Left renal pelvis (tissue), 4 donors: ENCODE results near the gene MBNL2. TPM values are rescaled to one million over a fixed set of nuclear protein-coding genes. Genes with fewer than 3 reads are reported as not detected.
"Not testable (repeated sequence)": the region's sequence is repeated elsewhere in the genome, so short reads cannot be mapped to it uniquely, and the experiment has no call there.

Experiments
- DNase-seq, 4 donors: peaks; one replicate each; pipeline ENCODE4 v3.0.0-alpha.2; 2013; ENCODE audit warnings: low read depth in 4 of 4, low spot score in 3 of 4
- polyA plus RNA-seq, 4 donors: library from polyadenylated mRNA; unstranded; fragments of 120-200 nt; gene quantifications; one replicate each; pipeline ENCODE4 v1.2.1, GENCODE V29; 2013; ENCODE audit not compliant: insufficient read length in 4 of 4

Gene MBNL2
- polyA plus RNA-seq, 4 donors: 59.9 to 78.3 (median 63.9) TPM

DNA sequence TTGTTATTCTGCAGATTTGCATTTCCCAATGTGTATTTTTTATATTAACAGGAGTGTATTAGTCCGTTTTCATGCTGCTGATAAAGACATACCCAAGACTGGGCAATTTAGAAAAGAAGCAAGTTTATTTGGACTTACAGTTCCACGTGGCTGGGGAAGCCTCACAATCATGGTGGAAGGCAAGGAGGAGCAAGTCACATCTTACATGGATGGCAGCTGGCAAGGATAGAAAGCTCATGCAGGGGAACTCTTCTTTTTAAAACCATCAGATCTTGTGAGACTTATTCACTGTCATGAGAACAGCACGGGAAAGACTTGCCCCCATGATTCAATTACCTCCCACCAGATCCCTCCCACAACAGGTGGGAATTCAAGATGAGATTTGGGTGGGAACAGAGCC, 14.9 kb upstream of the MBNL2 start:
- DNase-seq: not testable (repeated sequence)

DNA sequence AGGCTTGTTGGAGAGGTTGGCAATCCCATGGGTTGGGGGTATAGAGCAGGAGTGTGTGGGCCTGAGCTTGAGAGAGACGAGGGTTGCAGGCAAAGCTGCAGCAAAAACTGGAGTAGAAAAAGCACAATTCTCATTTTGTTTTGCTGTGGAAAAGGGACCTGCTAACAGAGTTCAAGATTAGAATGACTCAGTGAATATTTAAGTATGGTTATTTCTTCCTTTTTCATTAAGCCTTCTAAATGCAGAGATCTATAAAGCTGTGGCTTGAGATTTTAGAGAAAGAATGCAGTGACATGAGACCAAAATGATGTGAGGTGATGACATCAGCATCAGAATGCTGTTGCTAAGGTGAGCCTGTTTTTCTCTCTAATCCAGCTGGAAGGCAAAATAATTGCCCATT, 10.8 kb upstream of the MBNL2 start:
- DNase-seq: no peak

DNA sequence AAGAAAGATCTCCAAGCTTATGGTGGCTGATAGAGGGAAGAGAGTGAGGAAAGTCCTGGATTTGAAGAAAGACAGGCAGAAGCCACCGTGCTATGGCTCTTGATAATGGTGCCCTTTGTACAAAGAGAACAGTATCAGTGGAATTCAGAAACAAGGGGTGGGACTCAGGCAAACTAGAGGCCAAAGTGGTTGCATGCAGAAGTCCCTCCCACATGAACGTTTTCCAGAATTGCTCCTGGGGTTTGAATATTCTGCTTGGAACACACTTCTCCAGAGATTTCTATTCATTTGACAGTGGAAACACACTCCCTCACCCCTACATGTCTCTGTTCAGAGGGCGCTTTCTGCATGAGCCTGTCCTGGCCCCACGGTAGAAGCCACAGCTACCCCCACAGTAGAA, 10.1 kb upstream of the MBNL2 start:
- no peak for DNase-seq

DNA sequence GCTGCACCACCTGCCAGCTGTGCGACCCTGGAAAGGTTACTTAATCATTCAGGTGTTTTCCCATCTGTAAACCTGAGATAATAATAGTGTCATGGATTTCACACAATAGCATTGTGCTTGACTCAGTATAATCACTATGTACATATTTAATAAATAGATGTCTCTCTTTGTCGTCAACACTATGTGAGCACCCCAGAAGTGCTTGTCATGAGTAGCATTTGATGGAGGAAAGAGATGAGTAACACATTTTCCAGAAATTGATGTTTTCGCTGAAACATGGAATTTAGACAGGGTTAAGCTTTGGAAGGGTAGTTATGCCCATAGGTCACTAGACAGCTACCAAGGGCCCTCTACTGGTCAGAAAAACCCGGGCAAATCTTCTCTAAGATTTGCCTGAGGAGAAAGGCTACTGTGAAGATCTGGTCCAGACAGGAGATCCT, 9.5 kb upstream of the MBNL2 start:
- no peak for DNase-seq

DNA sequence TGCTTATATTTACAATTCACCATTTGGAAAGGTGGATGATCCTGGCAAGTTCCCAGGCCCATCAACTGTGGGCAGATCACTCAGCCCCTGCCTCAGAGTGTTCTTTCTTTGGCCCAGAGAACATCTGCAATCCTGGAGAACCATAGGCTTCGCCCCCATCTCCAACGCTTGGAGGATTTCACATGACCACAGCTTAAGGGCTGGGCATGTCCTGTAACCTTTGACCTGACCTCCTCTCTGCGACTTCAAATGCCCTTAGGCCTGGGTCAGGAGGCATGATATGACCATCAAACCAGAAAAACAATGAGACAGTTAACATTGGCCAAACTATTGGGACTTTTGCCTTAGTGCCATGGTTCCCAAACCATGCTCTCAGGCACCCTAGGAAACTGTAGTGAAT, 7.2 kb upstream of the MBNL2 start:
- no peak for DNase-seq

DNA sequence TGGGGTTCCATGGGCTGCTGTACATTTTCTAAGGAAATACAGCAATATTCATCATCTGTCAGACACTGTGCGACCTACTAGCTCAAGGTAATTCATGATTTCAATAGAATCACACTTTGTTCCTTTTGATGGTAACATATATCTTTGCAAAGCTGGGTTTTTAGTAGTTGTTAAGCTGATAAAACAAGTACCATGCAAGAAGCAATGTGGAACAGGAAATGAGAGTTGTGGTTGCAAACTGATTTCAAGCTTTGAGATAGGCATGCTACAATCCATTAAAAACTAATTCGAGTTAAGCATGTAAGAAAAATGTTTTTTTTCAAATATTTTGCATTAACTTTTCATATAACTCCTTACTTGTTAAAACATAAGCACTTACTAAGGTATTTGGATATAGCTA, 6.8 kb upstream of the MBNL2 start:
- DNase-seq: no peak

DNA sequence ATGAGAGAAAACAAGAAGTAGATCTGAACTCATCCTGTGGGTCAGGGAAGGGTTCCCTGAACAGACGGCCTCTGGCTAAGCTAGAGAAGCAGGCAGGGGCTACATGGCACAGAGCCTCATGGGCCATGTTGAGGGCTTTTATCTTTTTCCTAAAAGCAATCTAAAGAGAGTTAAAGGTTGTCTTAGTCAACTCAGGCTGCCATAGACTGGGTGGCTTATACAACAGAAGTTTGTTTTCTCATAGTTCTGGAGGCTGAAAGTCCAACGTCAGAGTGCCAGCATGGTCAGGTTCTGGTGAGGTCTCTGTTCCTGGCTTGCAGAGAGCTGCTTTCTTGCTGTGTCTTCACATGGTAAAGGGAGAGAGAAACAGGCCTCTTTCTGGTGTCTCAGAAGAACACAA, 2.9 kb upstream of the MBNL2 start:
- DNase-seq: no peak

DNA sequence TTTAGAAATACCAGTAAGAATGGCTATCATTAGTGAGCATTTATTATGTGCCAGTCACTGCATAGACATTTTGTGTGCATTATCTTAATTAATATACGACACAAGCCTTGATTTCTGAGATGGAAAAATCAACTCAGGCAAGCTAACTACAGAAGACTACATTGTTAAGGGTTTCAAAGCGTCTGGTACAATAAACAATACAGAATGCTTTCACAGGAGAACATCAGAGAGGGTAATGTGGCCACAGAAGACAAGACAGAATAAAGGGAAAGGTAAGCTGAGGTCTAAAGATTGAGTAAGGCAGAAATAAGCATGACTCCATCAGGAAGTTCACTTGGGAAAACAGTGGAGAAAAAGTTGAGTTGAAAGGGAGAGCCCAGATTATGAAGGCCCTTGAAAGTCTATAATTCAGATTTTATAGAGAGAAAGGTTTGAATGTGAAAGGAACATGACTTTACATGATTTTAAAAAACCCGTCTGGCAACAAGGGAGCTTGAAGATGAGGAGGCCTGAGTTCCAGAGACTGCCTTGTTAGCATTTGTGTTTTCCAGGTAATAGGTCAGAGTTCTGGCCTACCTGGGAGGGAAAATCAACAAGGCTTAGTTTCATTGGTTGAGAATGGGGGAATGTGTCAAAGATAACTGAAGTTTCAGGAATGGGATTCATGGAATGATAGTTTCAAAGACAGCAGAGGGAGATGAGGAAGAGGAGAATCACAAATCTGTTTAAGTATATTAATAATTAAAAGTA, 1.8 kb upstream of the MBNL2 start:
- no peak for DNase-seq

DNA sequence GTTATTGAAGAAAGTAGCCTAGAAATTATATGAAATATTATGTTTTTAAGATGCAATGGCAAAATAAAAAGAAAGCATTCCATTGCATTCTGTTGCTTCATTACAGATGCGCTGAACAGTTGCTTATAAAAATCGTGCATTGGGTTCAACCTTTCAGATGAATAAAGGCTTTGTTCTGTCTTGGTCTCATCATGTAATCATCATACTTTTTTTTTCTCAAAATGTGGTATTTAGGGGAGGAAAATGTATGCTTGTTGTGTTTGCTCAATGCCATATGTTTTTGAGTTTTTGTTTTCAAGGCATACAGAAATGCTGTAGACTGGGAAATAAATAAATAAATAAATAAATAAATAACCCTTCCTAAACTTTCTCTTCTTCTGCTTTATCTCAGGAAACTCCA, 1.1 kb upstream of the MBNL2 start:
- no peak for DNase-seq

DNA sequence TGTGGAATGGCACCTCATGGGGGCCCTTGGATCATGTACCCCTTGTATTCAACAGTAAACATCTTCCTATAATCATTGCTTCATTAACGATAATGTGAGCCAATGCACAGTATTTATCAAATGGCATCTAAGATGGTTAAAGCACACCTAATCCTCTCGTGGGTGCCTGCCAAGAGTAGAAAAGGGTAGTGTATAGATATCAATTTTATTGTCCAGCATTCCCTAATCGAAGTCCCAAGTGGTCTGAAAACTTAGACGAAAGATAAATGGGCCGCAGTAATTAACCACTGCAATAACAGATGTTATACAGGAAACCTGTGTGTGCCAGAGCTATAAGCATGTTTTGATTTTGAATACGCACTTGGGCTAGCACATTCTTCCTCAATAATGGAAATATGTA, 667 bp upstream of the MBNL2 start:
- DNase-seq: no peak

DNA sequence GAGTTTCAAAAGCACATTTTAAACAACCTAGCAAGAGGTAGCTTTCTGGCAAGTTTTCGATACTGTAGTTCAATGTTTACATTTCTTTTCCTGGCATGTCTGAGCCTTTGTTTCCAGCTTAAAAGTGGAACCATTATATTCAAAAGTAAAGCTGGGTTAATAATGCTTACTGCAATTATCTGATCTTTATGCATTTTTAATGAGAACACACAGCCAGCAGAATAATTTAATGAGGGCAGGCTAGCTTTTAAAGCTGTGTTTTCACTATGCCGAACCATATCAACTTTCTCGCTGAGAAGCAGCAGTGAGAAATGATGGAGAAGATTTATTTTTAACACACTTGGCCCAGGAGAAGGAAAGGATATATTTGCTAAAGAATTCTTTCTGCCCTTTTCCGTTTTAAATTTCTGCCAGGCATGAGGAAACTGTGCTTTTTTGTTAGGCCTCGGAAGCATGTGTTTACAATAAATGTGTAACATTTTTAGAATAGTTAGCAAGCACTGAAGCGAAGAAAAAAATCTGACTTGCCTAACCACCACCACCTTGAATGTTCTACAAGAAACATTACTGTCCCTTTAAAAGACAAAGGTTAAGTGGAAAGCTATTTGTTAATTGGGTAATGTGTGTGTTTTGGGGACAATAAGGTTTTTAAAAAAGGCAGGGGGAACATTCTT, 1.0 kb downstream of the MBNL2 start:
- no peak for DNase-seq

DNA sequence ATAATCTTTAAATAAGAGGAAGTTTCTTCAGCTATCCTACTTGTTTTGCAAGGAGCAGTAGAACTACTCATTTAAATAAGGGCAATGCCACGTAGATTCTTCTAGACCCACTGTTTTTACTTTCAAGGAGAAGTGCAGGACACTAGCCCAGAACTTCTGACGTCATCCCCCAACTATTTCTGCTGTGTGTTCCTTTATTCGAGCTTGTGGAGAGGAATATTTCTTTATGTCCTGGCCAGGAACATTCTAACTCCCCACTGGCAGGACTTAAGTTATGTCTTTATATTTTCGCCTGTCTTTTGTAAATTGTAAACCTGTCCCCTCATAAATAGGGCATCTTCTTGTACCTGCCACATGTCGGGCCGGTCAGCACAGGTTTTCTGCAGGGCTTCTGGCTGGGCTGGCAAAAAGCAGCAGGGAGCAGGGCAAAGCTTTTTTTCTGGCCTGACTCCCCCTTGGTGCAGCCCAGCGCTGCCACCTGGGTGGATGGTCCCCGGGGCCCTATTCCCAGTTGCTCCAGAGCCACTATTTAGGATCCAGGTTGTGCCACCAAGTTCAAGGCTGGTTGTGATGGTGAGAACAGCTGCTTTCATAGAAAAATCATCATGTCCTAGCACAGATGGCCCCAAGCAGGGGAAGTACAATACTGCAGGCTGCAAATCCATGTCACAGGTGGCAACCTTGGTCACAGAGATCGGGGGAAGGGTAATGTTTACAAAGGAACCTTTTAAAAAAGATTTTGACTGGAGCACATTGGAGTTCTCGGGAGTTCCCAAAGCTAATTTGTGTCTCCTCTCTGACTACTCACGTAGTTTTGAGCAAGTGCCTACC, 1.8 kb downstream of the MBNL2 start:
- peak in 3 of 4 donors; percentile 70 to 79 (median 74) for DNase-seq

DNA sequence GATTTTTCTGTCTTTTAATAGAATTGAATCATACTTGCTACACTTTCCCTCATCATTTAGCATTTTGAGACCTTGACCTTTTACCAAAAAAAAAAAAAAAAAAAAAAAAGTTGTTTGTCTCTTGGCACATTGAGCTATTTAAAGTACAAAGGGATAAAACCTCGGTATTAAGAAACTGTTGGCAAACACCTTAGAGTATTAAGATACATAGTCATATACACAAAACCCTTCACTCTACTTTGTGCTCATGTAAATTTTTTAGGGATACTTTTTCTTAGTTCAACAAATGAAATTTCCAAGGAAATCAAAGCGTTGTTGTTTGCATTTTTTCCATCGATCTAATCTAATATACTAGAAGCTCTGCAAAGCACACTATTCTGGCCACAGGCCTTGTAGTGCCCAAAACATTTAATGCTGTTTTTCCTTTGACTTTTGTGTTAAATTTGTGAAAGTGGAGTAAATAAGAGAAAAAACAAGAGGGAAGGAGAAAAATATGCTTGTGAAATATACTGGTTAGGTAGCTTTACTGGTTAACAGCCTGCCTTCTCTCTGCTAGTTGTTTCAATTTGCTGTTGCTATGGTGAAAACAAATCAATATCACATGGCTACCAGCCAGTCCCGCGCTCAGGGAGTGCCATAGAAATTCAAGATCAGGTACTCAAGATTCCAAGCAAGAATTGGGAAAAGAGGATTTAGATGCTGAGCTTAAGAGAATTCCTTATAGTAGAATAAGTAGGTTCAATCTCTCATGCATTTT, 2.6 kb downstream of the MBNL2 start:
- no peak for DNase-seq

DNA sequence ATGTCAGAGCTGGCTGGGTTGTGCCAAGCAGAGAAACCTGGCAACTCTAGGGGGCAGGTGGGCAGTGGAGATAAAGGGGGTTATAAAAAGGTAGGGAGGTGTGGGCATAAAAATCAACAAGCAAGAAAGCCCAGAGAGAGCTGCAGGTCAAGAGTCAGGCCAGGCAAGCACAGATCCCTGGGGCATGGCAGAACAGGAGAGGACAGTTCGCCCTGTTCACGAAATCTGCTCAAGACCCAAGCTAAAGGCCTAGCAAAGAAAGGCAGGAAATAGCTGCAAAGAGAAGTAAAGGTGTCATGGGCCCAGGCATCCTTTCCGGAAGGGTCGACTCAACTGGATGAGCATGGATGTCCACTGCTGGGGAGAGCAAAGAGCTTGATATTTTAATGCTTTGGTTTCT, 3.4 kb downstream of the MBNL2 start:
- DNase-seq: no peak

DNA sequence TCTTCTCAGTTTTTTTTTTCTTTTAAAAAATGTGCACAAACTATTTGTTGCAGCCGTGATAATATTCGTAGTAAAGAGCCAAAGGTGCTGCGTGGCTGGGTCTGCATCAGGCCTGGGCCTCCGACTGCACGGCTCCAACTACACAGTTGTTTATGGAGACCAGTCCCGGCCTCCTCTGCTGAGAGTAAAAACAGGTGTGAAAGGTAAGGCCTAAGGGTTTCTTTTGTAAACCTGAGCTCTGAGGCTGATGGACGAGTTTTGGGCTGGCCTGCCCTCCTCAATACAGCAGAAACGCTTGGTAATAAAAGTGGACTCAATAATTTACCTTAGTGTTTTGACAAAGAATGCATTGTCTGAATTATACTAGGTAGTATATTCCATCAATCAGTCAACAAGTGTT, 3.9 kb downstream of the MBNL2 start:
- DNase-seq: no peak

DNA sequence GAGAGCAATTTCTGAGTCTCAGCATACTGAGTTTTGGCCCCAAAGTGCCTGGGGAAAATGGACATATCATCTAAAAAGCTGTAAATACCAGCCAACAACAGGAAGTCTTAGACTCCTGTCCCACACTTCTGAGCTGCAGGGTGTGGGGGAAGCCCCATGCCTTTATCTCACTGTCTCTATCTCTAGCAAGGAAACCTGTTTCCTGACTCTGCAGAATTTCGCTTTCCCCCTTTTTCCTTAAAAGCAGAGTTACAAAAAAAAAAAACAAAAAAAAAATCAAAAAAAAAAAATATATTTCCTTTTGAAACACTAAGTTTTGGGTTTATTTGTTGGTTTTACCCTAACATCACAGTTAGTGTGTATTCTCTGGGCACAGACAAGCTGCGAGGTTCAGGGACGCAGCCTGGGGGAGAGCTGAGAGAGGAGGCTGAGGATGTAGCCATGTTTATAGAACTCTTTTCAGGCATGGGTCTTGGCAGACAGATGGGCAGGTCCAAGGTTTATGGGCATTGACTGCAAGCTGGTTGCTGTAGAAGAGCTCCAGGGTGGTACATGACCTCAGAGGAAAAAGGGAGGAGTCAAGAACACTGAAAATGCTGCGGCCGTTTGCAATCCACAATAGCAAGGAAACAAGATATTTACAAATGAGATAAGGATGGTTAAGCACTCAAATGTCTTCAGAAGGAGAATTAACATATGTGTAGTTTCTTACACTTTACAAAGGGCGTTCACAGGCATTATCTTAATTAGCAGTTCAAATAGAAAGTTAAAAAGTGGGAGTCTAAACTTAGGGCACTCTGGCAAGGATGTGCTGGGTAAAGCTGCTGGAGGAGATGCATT, 4.9 kb downstream of the MBNL2 start:
- no peak for DNase-seq

DNA sequence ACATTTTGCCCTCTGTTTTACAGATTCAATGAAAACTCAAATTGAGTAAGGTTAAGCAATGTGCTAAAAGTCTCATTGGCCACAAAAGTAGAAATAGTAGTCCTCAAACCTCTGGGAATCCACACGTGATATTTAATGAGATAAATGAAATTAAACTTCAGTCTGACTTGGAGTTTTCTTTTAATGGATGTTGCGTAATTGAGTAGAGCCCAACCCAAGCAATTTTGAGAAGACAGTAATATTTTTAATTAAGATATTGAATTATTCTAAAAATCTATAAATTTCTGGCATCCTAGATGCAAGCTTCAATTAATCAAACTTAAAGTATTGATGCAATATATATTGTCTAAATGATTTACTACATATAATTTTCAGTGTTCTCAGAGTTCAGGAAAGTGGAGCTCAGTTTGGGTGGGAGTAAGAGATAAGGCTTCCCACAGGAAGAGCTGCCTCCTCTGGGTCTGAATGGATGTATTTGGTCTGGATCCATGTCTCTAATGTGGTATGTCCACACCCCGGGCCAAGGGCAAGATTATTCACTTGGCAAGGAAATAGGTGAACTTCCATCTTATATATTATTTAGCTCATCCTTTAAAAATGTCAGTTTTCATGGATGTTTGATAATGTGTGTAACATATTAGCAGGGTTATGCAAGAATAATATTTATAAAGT, 6.9 kb downstream of the MBNL2 start:
- no peak for DNase-seq

DNA sequence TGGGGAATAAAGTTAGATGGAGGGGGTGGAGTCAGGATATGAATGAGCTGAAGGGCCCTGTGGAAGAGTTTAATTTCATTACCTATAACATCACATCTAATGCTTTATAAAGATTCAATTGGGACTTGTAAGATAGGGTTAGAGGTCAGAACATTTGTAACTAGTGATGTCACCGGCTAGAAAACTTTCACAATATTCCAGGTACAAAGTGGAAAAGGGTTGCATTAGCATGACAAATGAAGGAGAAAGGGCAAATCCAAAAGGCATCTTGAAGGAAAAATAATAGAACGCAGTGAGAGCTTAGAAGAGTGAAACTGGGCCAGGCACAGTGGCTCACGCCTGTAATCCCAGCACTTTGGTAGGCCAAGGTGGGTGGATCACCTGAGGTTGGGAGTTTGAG, 7.6 kb downstream of the MBNL2 start:
- DNase-seq: no peak

DNA sequence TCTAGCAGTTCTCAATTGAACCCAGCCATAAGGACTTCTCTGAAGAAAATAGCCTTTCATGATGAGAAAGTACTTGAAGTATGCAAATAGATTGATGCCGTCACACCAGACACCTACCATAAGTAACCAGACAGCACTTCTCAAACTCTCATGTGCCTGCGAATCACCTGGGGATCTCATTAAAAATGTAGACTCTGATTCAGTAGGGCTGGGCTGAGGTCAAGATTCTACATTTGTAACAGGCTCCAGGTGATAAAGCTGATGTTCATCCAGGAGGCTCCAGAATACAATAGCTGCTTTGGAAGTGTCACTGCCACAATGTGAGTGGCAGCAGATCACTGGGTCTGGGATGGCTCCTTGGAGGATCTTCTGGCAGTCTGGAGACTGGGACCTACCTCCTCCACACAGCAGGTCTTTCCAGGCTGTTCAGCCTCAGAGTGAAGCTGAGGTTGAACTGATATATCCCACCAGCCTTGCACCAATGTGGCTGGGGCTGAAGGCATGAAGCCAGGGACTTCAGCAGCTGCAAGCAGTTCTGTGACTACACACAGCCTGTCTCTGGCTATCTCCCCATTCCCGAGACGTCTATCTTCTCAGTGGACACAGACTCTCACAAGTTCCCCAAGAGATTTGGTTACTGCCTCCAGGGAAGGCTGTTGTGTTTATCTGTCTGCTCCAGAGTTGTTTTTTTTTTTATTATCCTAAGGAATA, 9.1 kb downstream of the MBNL2 start:
- DNase-seq: no peak
